Hepatocyte (in vitro differentiated cells): ENCODE results near the gene CARMIL3. TPM values are rescaled to one million over a fixed set of nuclear protein-coding genes. Genes with fewer than 3 reads are reported as not detected.
"Not testable (repeated sequence)": the region's sequence is repeated elsewhere in the genome, so short reads cannot be mapped to it uniquely, and the experiment has no call there.

Experiments used
- DNase-seq: peaks from one replicate; pipeline ENCODE4 v3.0.0-alpha.2; 2016; ENCODE audit warnings: low spot score
- H2AFZ ChIP-seq: fragments of 200-600 bp; sonication (generic); 2 replicates; pipeline ENCODE4 v1.6.0; 2016; ENCODE audit warnings: antibody characterized with exemption, mild to moderate bottlenecking
- H3K27ac ChIP-seq: fragments of 200-600 bp; sonication (generic); 2 replicates; pipeline ENCODE4 v1.5.1; 2016; ENCODE audit warnings: mild to moderate bottlenecking
- H3K27me3 ChIP-seq: fragments of 200-600 bp; sonication (generic); 2 replicates; pipeline ENCODE4 v1.6.1; 2016
- H3K36me3 ChIP-seq: fragments of 200-600 bp; sonication (generic); replicated peaks from 2 replicates; pipeline ENCODE4 v1.5.1; 2016; ENCODE audit warnings: low read depth; ENCODE audit not compliant: insufficient read depth
- H3K4me1 ChIP-seq: fragments of 200-600 bp; sonication (generic); 2 replicates; pipeline ENCODE4 v1.5.1; 2016; ENCODE audit warnings: mild to moderate bottlenecking, moderate library complexity; ENCODE audit not compliant: insufficient read depth
- H3K4me2 ChIP-seq: fragments of 200-600 bp; sonication (generic); 2 replicates; pipeline ENCODE4 v1.6.0; 2016
- H3K4me3 ChIP-seq: fragments of 200-600 bp; sonication (generic); 2 replicates; pipeline ENCODE4 v1.5.1; 2016; ENCODE audit warnings: mild to moderate bottlenecking
- H3K79me2 ChIP-seq: fragments of 200-600 bp; sonication (generic); 2 replicates; pipeline ENCODE4 v1.6.0; 2017; ENCODE audit warnings: mild to moderate bottlenecking
- H3K9me2 ChIP-seq: fragments of 200-600 bp; sonication (generic); replicated peaks from 2 replicates; pipeline ENCODE4 v1.6.0; 2017; ENCODE audit warnings: mild to moderate bottlenecking; ENCODE audit not compliant: insufficient read depth
- H3K9me3 ChIP-seq: fragments of 200-600 bp; sonication (generic); 2 replicates; pipeline ENCODE4 v1.5.1; 2016; ENCODE audit warnings: low read depth, mild to moderate bottlenecking
- H4K20me1 ChIP-seq: fragments of 200-600 bp; sonication (generic); 2 replicates; pipeline ENCODE4 v1.6.0; 2016; ENCODE audit warnings: mild to moderate bottlenecking; ENCODE audit not compliant: insufficient read depth, poor library complexity, severe bottlenecking
- CTCF ChIP-seq: fragments of 200-600 bp; sonication (generic); IDR thresholded peaks from 2 replicates; pipeline ENCODE4 v1.5.1; 2016; ENCODE audit warnings: antibody characterized with exemption, mild to moderate bottlenecking; ENCODE audit not compliant: poor library complexity
- EZH2phosphoT487 ChIP-seq: fragments of 200-600 bp; sonication (generic); IDR thresholded peaks from one replicate; pipeline ENCODE4 v1.6.1; 2018; ENCODE audit warnings: antibody characterized with exemption, mild to moderate bottlenecking, low read depth, moderate library complexity; ENCODE audit not compliant: unreplicated experiment, severe bottlenecking
- WGBS: methylation state at CpG from one replicate; pipeline ENCODE4 v1.1.6; 2016; ENCODE audit warnings: low lambda C conversion rate; ENCODE audit errors: missing lambda C conversion rate; 5-methylcytosine and 5-hydroxymethylcytosine counted together
- polyA plus RNA-seq: library from polyadenylated mRNA; unstranded; fragments of >200 nt; fragmentation: Nextera tagmentation; extraction: Ambion mirVana; gene quantifications from 2 replicates; pipeline ENCODE4 v1.2.1, GENCODE V29; 2016
- total RNA-seq: library from RNA; depleted of rRNA; stranded (reverse); fragments of >200 nt; gene quantifications from 2 replicates; pipeline ENCODE4 v1.2.3, GENCODE V29; 2014

The CARMIL3 gene
- total and polyA plus RNA-seq, 2 experiments from 2014 or later: 0.37 TPM; not detected in 1

GRCh38 chr14:24024939-24025418, 26.8 kb upstream of the CARMIL3 start:
- not testable (repeated sequence) for H2AFZ ChIP-seq, H3K36me3 ChIP-seq, H3K4me3 ChIP-seq, H3K9me3 ChIP-seq, H3K79me2 ChIP-seq, H3K4me2 ChIP-seq, H3K4me1 ChIP-seq, H3K27ac ChIP-seq, H4K20me1 ChIP-seq, DNase-seq, H3K9me2 ChIP-seq, H3K27me3 ChIP-seq
- 86% methylated on average over 3 of the region's 3 CpGs for WGBS

GRCh38 chr14:24029687-24030086, 22.1 kb upstream of the CARMIL3 start:
- H3K27me3 ChIP-seq, H2AFZ ChIP-seq, H4K20me1 ChIP-seq, DNase-seq, H3K79me2 ChIP-seq, H3K4me3 ChIP-seq, H3K36me3 ChIP-seq, H3K4me1 ChIP-seq, H3K9me2 ChIP-seq, H3K27ac ChIP-seq, H3K9me3 ChIP-seq, H3K4me2 ChIP-seq: not testable (repeated sequence)
- 82% methylated on average over 2 of the region's 3 CpGs for WGBS

GRCh38 chr14:24031331-24031730, 20.5 kb upstream of the CARMIL3 start:
- not testable (repeated sequence) for H3K9me3 ChIP-seq, H4K20me1 ChIP-seq, H3K4me2 ChIP-seq, H3K36me3 ChIP-seq, H3K4me1 ChIP-seq, H3K4me3 ChIP-seq, H3K27me3 ChIP-seq, H3K79me2 ChIP-seq, H3K9me2 ChIP-seq, H2AFZ ChIP-seq, DNase-seq, H3K27ac ChIP-seq
- 92% methylated on average over 2 of the region's 2 CpGs for WGBS

- no peaks in the 10 kb centered on the region for H3K9me2 ChIP-seq
- no peak overlapping the region for H3K4me2 ChIP-seq
- no peak for TF ChIP-seq EZH2phosphoT487
- no peak for TF ChIP-seq CTCF
- H4K20me1 ChIP-seq: no peaks in the 10 kb centered on the region
- no peak overlapping the region for H3K27ac ChIP-seq
- H2AFZ ChIP-seq: no peak overlapping the region
- no peaks in the 10 kb centered on the region for H3K36me3 ChIP-seq
- 93% methylated on average over 2 of the region's 2 CpGs for WGBS
- no peaks in the 10 kb centered on the region for H3K79me2 ChIP-seq
- H3K4me3 ChIP-seq: no peak overlapping the region
- H3K9me3 ChIP-seq: no peaks in the 10 kb centered on the region
- H3K4me1 ChIP-seq: peaks cover 3% of the 10 kb centered on the region
- no peak for DNase-seq
- H3K27me3 ChIP-seq: no peaks in the 10 kb centered on the region
Measured at GRCh38 chr14:24032727-24033418, 18.9 kb upstream of the CARMIL3 start.

GRCh38 chr14:24035769-24036168, 16.0 kb upstream of the CARMIL3 start:
- WGBS: 59% methylated on average over 3 of the region's 4 CpGs
- not testable (repeated sequence) for H3K4me1 ChIP-seq, H3K9me3 ChIP-seq, H3K27me3 ChIP-seq, H3K4me3 ChIP-seq, H3K9me2 ChIP-seq, H4K20me1 ChIP-seq, DNase-seq, H3K79me2 ChIP-seq, H3K36me3 ChIP-seq
- peak overlapping the region; percentile 90 for H2AFZ ChIP-seq
- H3K4me2 ChIP-seq: peak overlapping the region; percentile 95
- peak overlapping the region; percentile 95 for H3K27ac ChIP-seq
